Neural progenitor cell (in vitro differentiated cells): ENCODE measurements around the gene ACSBG1. TPM values are rescaled to one million over a fixed set of nuclear protein-coding genes. Genes with fewer than 3 reads are reported as not detected.

Experiments
- DNase-seq: peaks from one replicate; pipeline ENCODE4 v3.0.0-alpha.2; 2016; ENCODE audit warnings: low spot score
- H2AFZ ChIP-seq: fragments of 200-600 bp; sonication (generic); replicated peaks from 2 replicates; pipeline ENCODE4 v1.6.1; 2016; ENCODE audit warnings: antibody characterized with exemption
- H3F3A ChIP-seq: fragments of 200-600 bp; sonication (generic); 2 replicates; pipeline ENCODE4 v1.6.1; 2016; ENCODE audit warnings: antibody characterized with exemption, low read depth
- H3K27ac ChIP-seq: fragments of 200-600 bp; sonication (generic); 2 replicates; pipeline ENCODE4 v1.5.1; 2016; ENCODE audit warnings: mild to moderate bottlenecking
- H3K27me3 ChIP-seq: fragments of 200-600 bp; sonication (generic); 2 replicates; pipeline ENCODE4 v1.6.1; 2016; ENCODE audit warnings: mild to moderate bottlenecking, moderate library complexity
- H3K36me3 ChIP-seq: fragments of 200-600 bp; sonication (generic); 2 replicates; pipeline ENCODE4 v1.5.1; 2016
- H3K4me1 ChIP-seq: fragments of 200-600 bp; sonication (generic); 2 replicates; pipeline ENCODE4 v1.6.1; 2016; ENCODE audit warnings: mixed run types
- H3K4me2 ChIP-seq: fragments of 200-600 bp; sonication (generic); 2 replicates; pipeline ENCODE4 v1.6.1; 2016
- H3K4me3 ChIP-seq: fragments of 200-600 bp; sonication (generic); 2 replicates; pipeline ENCODE4 v1.5.1; 2016
- H3K79me2 ChIP-seq: fragments of 200-600 bp; sonication (generic); 2 replicates; pipeline ENCODE4 v1.6.1; 2016; ENCODE audit warnings: low read depth
- H3K9ac ChIP-seq: fragments of 200-600 bp; sonication (generic); 2 replicates; pipeline ENCODE4 v1.6.1; 2016
- H3K9me3 ChIP-seq: fragments of 200-600 bp; sonication (generic); 2 replicates; pipeline ENCODE4 v1.5.1; 2016; ENCODE audit warnings: low read depth
- H4K20me1 ChIP-seq: fragments of 200-600 bp; sonication (generic); 2 replicates; pipeline ENCODE4 v1.6.1; 2016; ENCODE audit warnings: low read depth
- H3K27ac Mint-ChIP-seq: 3 replicates; pipeline ENCODE4 v1.8.0; 2021; ENCODE audit warnings: mixed read lengths
- H3K27me3 Mint-ChIP-seq: 2 replicates; pipeline ENCODE4 v1.8.0; 2022; ENCODE audit warnings: low read depth, mild to moderate bottlenecking, inconsistent platforms, moderate library complexity, mixed read lengths; ENCODE audit not compliant: insufficient read depth
- H3K36me3 Mint-ChIP-seq: 3 replicates; pipeline ENCODE4 v1.8.0; 2021; ENCODE audit warnings: mixed read lengths
- H3K4me1 Mint-ChIP-seq: 3 replicates; pipeline ENCODE4 v1.8.0; 2021; ENCODE audit warnings: mixed read lengths
- H3K4me3 Mint-ChIP-seq: 3 replicates; pipeline ENCODE4 v1.8.0; 2021; ENCODE audit warnings: mild to moderate bottlenecking, moderate library complexity, mixed read lengths
- H3K9me3 Mint-ChIP-seq: 3 replicates; pipeline ENCODE4 v1.8.0; 2020; ENCODE audit warnings: mixed read lengths
- CTCF ChIP-seq: fragments of 200-600 bp; sonication (generic); IDR thresholded peaks from 2 replicates; pipeline ENCODE4 v1.5.1; 2017; ENCODE audit warnings: antibody characterized with exemption, mild to moderate bottlenecking
- EZH2 ChIP-seq: fragments of 200-600 bp; sonication (generic); IDR thresholded peaks from 2 replicates; pipeline ENCODE4 v1.6.1; 2017; ENCODE audit warnings: antibody characterized with exemption, mild to moderate bottlenecking, moderate library complexity
- EZH2phosphoT487 ChIP-seq: fragments of 200-600 bp; sonication (generic); IDR thresholded peaks from 2 replicates; pipeline ENCODE4 v1.6.1; 2017; ENCODE audit warnings: antibody characterized with exemption
- total RNA-seq: library from RNA; depleted of rRNA; stranded (reverse); fragments of >200 nt; gene quantifications from 2 replicates; pipeline ENCODE4 v1.2.3, GENCODE V29; 2015; ENCODE audit warnings: low replicate concordance

ACSBG1 gene
- total RNA-seq, 1 donor from 2014 or later: 0.11 TPM

- Mint-ChIP-seq H3K4me1 (peaks cover 12% of the 10 kb centered on the region), H3K9me3 (no peaks in the 10 kb centered on the region), H3K4me3 (no peak overlapping the region), H3K36me3 (no peaks in the 10 kb centered on the region), H3K27me3 (peaks cover 6% of the 10 kb centered on the region), H3K27ac (no peak overlapping the region)
- no peaks in the 10 kb centered on the region for H3K27me3 ChIP-seq
- TF ChIP-seq EZH2phosphoT487: no peak
- no peak for TF ChIP-seq EZH2
- no peak for TF ChIP-seq CTCF
- H3K4me3 ChIP-seq: no peak overlapping the region
- no peak for DNase-seq
- no peak overlapping the region for H3K9ac ChIP-seq
- no peaks in the 10 kb centered on the region for H3F3A ChIP-seq
- no peak overlapping the region for H3K4me2 ChIP-seq
- no peak overlapping the region for H2AFZ ChIP-seq
- H3K27ac ChIP-seq: no peak overlapping the region
- no peaks in the 10 kb centered on the region for H4K20me1 ChIP-seq
- no peaks in the 10 kb centered on the region for H3K9me3 ChIP-seq
- no peaks in the 10 kb centered on the region for H3K36me3 ChIP-seq
- H3K79me2 ChIP-seq: no peaks in the 10 kb centered on the region
- no peaks in the 10 kb centered on the region for H3K4me1 ChIP-seq
Measured at GRCh38 chr15:78205337-78205736, 29.0 kb downstream of the ACSBG1 start.

GRCh38 chr15:78204351-78205309 lies 29.7 kb downstream of the ACSBG1 start:
- H3K27ac ChIP-seq: no peak overlapping the region

GRCh38 chr15:78203346-78204225 lies 30.8 kb downstream of the ACSBG1 start:
- Histone ChIP-seq H3K36me3 (no peaks in the 10 kb centered on the region), H3K4me1 (no peaks in the 10 kb centered on the region), H3F3A (no peaks in the 10 kb centered on the region), H3K9ac (no peak overlapping the region), H4K20me1 (no peaks in the 10 kb centered on the region), H3K27me3 (no peaks in the 10 kb centered on the region), H3K4me2 (no peak overlapping the region), H3K9me3 (no peaks in the 10 kb centered on the region), H3K79me2 (no peaks in the 10 kb centered on the region), H3K4me3 (no peak overlapping the region), H3K27ac (no peak overlapping the region), H2AFZ (no peak overlapping the region)
- DNase-seq: no peak
- peaks cover 6% of the 10 kb centered on the region for H3K27me3 Mint-ChIP-seq
- H3K4me3 Mint-ChIP-seq: no peak overlapping the region
- H3K9me3 Mint-ChIP-seq: no peaks in the 10 kb centered on the region
- no peak overlapping the region for H3K27ac Mint-ChIP-seq
- peaks cover 4% of the 10 kb centered on the region for H3K4me1 Mint-ChIP-seq
- H3K36me3 Mint-ChIP-seq: no peaks in the 10 kb centered on the region
- no peak for TF ChIP-seq EZH2phosphoT487
- no peak for TF ChIP-seq EZH2
- TF ChIP-seq CTCF: no peak

More at GRCh38 chr15:78204351-78205309, 29.7 kb downstream of the ACSBG1 start:
- peaks cover 9% of the 10 kb centered on the region for H3K4me1 Mint-ChIP-seq
- H3K36me3 Mint-ChIP-seq: no peaks in the 10 kb centered on the region
- H3K27ac Mint-ChIP-seq: no peak overlapping the region
- no peak overlapping the region for H2AFZ ChIP-seq
- no peaks in the 10 kb centered on the region for H4K20me1 ChIP-seq
- H3K4me1 ChIP-seq: no peaks in the 10 kb centered on the region
- H3K4me3 ChIP-seq: no peak overlapping the region
- no peaks in the 10 kb centered on the region for H3K9me3 ChIP-seq
- peaks cover 6% of the 10 kb centered on the region for H3K27me3 Mint-ChIP-seq
- no peaks in the 10 kb centered on the region for H3F3A ChIP-seq
- no peak for TF ChIP-seq EZH2phosphoT487
- TF ChIP-seq EZH2: no peak
- no peak for TF ChIP-seq CTCF
- H3K4me3 Mint-ChIP-seq: no peak overlapping the region
- no peak overlapping the region for H3K9ac ChIP-seq
- no peaks in the 10 kb centered on the region for H3K79me2 ChIP-seq
- no peak overlapping the region for H3K4me2 ChIP-seq
- H3K27me3 ChIP-seq: no peaks in the 10 kb centered on the region
- H3K36me3 ChIP-seq: no peaks in the 10 kb centered on the region
- no peak for DNase-seq
- H3K9me3 Mint-ChIP-seq: no peaks in the 10 kb centered on the region
